HG03135 (cell line): ENCODE data around the gene MED7.

Source experiments
- ATAC-seq: cut with Tn5 transposase; IDR thresholded peaks from one replicate; pipeline ENCODE4 v1.9.1; 2021; ENCODE audit warnings: mild to moderate bottlenecking, moderate library complexity; ENCODE audit not compliant: unreplicated experiment

The MED7 gene

DNA sequence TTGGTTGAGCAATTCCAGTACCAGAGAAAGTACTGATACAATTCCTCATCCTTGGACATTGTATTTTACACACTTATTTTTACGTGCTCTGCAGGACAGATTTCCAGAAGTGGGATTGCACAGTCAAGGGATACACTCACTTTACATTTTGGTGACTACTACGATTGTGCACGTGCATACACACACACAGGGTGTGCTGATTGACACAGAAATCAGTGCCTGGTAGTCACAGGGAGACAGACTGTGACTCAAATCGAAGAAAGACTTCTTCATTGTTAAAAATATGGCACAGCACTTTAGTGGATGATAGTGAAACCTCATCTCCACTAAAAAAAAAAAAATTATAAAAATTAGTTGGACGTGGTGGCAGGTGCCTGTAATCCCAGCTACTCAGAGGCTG lies 21.9 kb upstream of the MED7 start:
- no peak for ATAC-seq

DNA sequence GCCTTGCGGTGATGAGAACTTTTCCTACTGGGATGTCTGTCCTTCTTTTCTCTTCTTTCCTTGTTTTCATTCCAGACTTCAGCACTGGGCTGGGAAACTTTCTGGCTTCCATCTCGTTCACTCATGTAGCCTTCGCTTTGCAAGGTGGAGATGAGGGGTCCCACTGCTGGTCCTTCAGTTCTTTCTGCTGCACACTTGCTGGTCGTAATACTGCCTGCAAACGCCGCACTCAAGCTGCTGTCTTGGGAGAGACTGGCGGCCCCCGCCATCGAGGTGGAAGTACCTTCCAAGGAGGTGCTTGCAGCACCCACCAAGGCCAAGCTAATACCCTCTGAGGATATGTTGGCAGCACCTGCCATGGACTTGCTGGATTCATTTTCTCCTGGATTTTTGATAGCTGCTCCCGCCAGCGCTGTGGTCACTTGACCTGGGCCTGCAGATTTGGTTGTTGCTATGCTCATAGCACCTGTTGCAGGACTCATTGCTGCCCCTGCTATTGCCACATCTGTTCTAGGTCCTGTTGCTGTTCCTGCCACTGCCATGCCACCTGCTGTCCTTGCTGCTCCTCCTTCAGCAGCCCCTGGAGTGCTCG lies 20.4 kb upstream of the MED7 start:
- no peak for ATAC-seq

DNA sequence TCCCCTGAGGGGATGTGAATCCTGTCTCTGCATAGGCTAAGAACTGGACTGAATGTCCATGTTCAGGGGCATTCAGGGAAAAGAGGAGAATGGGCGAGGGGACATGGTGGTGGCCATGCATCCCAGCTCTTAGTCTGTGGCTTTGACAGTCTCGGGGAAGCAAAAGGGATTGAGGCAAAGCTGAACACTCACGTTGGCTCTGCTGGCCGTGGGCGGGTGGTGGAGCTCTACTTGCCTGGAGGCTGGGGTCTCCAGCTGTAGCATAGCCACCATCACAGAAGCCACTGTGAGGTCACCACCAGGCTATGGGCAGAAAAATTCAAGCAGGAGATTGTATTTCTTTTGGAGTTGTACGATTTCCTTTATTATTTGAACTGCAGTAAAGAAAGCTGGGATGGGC lies 19.3 kb upstream of the MED7 start:
- ATAC-seq, result no peak

DNA sequence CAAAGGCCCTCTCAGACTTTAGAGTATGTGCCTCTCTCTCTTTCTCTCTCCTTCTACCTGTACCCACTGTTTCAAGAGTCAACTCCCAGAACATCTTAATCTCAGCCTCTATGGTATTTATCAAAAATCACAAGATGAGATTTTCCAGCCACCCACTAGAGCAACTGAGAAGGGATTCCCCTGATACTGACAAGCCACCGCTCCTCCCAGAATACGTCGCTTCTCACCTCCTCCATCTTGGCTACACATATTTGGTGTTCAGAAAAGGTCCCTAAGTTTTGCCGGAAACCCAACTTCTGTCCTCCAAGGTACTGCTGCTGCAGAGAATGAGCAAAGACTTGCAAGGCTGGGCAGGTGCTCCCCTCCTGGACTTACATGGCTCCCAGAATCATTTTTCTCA lies 17.3 kb upstream of the MED7 start:
- no peak for ATAC-seq

DNA sequence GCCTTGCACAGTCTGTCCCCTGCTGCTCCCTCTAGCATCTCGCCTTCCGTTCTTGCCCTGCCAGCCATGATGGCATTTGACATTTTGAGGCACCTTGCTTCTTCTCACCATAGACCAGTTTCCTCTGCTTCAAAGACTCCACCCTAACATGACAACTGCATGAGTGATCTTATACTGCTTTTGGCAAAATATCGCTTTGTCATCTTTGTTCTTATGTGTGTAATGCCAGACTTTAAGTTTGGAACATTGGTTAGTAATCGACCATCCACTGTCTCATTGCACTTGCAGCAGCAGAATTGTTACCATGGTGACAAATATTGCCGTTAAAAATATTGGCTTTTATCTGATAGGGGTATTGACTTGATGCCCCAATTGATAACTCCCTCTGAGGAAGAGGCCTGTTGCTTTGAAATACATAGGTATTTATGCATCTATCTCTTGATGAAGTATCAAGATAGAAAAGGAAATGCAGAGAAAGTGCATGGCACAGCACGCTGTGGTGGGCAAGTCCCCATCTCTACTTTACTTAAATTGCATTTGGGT lies 16.6 kb upstream of the MED7 start:
- ATAC-seq, result no peak

DNA sequence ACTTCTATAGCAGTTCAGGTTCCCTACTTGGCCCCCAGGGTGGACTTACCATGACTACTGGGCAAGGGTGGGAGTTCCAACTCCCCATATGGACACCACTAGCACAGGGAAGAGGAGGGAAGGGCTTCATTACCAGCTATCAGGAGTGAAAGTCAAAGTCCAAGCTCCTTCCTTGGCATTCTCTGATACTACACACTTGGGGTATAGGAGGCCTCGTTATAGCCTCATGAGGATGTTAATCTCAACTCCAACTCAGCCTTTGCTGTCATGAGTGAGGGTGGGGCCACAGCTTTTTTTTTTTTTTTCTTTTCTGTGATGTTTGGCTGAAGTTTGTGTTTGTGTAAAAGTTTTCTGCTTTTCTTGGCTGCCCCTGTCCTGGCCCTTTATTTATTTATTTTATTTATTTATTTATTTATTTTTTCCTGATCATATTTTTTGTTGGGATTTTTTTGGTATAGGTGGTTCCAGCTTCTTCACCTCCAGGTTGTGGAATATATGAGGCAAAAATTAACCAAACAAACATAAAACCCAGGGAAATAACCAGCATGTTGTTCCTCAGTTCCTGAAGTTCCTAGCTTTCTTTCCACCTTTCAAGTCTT lies 14.7 kb upstream of the MED7 start:
- no peak for ATAC-seq

DNA sequence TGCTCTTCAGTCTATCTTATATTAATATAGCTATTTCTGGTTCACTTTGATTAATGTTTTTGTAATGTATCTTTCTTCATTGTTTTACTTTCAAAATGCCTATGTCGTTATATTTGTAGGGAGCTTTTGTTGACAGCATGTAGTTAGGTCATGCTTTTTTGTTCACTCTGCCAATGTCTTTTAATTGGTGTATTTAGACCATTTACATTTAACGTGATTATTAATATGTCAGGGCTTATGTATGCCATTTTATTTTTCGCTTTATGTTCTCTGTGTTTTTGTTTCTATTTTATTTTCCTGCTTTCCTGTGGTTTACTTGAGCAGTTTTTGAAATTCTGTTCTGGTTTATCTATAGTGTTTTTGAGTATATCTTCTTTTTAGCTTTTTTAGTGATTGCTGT lies 12.6 kb upstream of the MED7 start:
- no peak for ATAC-seq

DNA sequence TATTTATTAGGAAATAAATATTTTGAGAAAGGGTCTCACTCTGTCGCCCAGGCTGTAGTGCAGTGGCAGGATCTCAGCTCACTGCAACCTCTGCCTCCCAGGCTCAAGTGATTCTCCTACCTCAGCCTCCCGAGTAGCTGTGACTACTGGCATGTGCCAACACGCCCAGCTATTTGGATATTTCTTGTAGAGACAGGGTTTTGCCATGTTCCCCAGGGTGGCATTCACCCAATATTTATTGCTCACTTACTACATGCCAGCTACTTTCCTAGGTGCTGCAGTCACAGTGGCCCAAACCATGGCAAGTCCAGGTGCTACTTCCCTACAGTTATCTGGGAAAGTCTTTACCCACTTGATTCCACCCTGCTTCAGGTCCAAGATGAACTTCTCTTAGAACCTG lies 8.3 kb upstream of the MED7 start:
- no peak for ATAC-seq

DNA sequence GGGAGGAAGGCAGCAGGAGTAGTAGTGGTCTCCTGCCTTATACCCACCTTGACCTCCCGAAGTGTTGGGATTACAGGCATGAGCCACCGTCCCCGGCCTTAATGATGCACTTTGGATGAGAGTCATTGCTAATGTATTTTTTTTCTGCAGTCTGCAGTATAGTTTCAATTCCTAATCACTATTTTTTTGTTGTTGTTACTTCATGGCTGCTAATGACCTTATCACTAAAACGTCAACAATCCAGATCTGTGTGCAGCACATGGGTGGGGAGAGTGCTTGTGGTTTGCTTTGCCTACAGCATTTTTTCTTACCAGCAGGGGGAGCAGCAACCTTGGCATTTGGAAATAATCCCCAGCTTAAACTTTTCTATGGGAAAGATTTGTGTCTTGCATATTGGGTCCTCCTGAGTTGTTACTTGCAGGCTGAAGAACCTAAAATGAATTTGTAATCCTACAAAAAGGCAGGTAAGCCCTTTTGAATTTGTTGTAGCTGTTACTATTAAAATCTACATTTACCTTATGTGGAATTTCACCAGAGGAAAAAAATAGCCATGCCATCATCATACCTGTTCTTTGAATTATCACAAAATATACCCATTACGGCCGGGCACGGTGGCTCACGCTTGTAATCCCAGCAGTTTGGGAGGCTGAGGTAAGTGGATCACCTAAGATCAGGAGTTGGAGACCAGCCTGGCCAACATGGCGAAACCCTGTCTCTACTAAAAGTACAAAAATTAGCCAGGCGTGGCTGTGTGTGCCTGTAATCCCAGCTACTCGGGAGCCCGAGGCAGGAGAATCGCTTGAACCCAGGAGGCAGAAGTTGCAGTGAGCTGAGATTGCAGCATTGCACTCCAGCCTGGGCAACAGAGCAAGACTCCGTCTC lies 6.3 kb upstream of the MED7 start:
- ATAC-seq, result no peak

DNA sequence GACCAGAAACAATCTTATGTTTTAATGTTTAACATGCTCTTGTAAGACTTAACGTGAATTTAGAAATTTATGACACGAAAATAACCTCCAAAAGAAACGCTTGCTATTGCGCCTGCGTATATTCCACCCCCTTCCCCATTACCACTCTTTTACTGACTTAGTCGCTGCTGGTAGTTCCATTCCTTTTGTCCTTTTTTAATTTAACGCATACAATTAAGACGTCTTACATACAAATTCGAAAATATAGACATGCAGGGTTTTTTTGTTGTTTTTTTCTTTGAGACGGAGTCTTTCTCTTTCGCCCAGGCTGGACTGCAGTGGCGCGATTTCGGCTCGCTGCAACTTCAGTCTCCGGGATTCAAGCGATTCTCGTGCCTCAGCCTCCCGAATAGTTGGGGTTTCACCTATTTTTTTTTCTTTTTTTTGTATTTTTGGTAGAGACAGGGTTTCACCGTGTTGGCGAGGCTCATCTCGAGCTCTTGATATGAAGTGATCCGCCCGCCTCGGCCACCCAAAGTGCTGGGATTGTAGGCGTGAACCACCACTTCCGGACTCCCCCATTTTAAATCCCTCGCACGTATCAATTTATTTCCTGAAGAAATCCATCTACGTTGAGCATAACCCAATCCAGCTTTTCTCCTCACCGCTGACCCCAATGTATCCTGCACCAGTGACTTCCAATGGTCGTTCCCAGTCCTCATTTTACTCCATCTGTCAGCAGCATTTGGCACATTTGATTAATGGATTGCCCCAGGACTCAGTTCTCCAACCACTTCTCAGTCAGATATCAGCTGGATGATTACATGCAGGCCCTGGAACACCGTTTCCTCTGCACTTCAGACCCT lies 684 bp upstream of the MED7 start:
- peak; percentile 36 for ATAC-seq

DNA sequence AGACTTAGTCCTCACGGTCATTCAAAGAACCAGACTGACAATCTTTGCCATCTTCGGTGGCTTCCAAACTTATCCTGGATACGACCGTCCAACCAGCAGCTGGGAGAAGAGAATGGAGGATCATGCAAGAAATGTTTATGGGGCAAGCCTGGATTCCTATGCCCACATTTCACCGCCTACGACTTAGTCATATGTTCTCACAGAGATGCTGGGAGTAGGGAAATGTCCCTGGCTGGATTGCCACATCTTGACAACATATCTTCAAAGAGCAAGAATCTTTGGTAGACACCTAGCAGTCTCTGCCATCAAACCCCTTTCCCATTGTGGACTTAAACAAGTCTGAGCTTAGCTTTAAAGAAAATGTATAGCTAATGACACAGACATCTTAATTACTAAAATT lies 5.0 kb downstream of the MED7 start:
- no peak for ATAC-seq

DNA sequence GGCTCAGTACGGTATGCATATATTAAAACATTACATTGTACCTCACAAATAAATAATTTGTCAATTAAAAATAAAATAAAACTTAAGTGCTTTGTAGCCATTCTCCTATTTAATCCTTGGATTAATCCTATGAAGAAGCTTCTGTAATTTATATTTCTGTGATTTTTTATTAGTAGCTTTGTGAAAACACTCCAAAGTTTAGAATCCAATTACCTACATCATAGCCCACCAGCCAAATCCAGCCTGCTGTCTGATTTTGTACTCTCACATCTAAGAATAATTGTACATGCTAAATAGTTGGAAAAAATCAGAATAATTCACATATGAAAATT lies 10.4 kb downstream of the MED7 start:
- ATAC-seq, result no peak

DNA sequence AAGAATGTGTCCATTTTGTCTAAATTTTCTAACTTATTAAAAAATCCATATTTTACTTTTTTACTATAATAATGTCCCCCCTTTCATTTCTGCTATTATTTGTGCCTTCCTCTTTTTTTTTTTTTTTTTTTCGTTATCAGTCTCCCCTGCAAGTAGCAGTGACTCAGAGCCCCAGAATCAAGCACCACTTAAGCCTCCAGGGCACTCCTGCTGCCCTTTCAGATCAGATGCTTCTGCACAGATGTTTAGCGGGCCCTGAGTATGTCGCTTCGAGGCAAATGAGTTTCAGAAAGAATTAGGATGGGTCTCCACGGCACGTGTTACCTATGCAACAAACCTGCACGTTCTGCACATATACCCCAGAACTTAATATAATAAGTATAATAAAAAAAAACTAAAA lies 11.7 kb downstream of the MED7 start:
- no peak for ATAC-seq

DNA sequence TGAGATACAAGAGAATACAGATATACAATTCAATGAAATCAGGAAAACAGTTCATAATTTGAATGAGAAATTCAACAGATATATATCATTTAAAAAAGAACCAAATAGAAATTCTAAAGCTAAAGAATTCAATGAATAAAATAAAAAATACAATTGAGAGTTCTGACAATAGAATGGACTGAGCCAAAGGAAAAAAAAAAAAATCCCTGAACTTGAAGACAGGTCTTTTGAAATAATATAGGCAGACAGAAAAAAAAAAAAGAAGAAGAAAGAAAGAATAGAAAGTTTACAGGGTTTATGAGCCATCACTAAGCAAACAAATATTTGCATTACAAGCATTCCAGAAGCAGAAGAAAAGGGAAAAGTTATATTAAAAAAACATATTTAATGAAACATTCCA lies 21.0 kb downstream of the MED7 start:
- no peak for ATAC-seq

DNA sequence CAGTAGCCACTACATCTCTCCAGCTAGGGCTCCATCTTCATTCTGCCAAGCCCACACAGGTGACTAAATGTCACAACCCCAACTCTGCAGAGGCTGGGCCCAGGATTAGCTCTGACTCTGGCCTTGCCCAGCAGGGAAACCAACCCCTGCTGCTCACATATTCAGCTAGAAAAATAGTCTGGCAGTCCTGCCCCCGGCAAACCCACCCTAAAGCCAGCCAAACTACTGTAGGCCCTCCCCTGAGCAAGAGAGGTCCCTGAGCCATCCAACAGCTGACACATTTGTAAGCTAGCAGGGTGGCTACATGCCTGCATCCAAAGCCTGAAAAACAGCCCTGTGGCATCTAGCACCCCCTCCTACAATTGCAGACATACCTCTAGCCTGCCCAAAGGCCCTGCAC lies 22.6 kb downstream of the MED7 start:
- ATAC-seq, result no peak

DNA sequence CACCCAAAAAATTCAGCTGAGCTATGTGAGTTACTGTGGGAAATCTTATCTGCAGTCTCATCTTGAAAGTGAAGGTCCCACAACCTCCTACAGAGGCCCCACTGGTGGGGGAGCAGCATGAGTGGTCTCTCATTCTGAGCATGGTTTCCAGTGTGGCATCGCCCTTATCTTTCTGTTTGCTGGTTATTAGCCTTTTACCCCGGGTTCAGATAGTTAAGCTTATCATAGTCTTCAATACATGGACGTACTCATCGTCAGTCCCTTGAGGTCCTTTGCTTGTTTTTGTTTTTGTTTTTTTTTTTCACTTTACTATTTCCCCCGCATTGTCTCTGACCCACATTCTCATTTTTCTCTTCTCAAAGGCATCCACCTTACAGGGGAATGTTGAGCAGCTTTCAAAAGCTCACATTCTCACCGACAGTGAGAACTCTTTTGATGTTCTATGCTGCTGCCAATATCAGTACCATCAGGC lies 26.1 kb downstream of the MED7 start:
- ATAC-seq, result no peak

DNA sequence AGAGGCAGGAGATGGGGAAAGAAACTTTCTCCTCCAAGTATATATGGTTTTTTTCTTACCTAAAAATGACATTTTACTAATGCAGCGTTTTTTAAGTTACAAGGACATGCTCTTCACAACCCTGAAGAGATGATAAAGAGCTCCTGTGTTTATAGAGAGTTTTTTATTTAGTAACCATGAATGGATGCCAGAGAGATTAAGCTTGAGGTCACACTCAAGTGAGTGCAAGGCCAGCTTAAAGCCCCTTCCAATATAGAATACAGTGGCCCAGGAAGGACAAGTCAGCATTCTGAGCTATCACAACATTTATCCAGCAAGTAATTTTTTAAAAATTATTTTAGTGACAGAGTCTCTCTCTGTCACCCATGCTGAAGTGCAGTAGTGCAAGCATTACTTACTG lies 27.2 kb downstream of the MED7 start:
- no peak for ATAC-seq

DNA sequence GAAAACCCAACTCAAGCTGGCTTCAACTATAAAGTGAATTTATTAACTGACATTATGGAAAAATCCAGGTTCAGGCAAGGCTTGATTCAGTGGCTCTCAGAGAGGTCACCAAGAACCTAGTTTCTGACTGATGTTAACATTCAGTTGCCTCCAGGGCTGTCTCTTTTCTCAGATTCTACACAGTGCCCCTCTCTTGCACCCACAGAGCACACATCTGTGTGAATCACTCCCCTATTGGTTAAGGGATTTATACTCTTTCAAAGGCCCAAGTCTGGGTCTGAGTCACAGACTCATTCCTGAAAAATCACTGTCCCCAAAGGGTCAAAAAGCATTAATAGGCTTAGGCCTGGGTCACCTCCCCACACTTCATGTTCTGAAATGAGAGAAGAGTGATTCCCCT lies 27.7 kb downstream of the MED7 start:
- ATAC-seq, result no peak

DNA sequence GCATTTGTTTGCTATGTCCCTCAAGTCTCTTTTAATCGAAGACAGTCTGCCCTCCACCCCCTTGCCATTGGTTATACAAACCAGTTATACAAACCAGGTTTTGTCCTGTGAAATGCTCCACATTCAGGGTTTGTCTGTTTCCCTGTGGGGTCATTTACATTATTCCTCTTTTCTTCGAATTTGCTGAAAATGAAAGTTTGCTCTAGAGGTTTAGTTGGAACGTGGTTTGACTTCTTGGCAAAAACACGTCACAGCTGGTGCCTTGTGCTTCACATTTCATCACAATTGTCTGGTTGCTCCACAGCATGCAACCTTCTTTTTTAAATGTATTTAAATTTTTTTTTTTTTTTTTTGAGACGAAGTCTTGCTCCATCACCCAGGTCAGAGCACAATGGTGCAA lies 29.7 kb downstream of the MED7 start:
- ATAC-seq, result no peak

DNA sequence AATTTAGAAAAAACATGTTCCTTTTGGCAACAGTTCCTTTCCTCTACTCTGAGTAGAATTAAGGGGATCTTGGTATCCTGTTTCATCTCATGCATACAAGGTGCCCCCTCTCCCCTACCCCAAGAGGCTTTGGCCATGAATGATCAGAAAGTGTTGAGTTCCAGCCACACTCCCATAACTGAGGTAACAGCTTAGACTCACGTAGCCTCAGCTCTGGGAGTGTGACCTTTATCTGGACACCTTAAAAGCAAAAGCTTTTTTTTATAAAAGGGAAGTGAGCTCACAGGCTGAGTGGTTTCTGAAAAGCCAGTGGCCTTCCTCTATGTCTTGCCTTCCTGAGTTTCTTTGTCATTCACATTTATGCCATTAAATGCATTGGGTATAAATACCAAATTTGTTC lies 32.9 kb downstream of the MED7 start:
- peak; percentile 68 for ATAC-seq

DNA sequence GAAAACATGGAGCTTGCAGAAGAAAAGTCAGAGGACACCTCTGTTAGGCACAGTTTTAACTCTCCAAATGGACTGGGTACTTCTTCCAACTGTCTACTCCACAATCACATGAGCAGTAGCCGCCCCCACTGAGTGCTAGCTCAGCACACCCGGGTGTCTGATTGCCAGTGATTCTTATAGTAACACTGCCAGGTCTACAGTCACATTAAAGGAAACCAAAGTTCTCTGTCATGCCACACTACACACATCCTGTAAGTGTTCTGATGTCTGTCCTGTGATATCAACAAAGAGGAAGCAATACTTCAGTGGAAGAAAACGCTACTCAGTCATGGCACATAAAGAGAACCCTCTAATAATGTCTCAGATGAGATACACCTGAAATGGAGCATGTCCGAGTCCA lies 33.7 kb downstream of the MED7 start, which contains the start of gene HAVCR2:
Gene HAVCR2 (minus strand): TSS at position 69 of the 400 bp plus-strand sequence. CDS start 61 bp downstream, at position 8.
- peak; percentile 83 for ATAC-seq
